ENCODE results near the gene ETHE1. TPM values are rescaled to one million over a fixed set of nuclear protein-coding genes. Genes with fewer than 3 reads are reported as not detected.

ETHE1 gene
- polyA plus RNA-seq, 2 of the 4 experiments (the other 2 are of a cell fraction) = 37.3 to 58.9 TPM

GRCh38 chr19:43505941-43506340 is 21.1 kb downstream of the ETHE1 start:
- Histone ChIP-seq H3K4me1 (peaks cover 5% of the 10 kb centered on the region; the same call in 2 of the 3 replicates), H3K27ac (no peak overlapping the region), H3K4me3 (no peak overlapping the region), H3K4me2 (no peak overlapping the region), H3K9me3 (no peaks in the 10 kb centered on the region)
- ChIA-PET CTCF (interaction anchor here (1.3 to 8.9 kb wide), 6 partner anchors 14 to 59 kb away, joined by 3 to 85 read pairs (median 6); partner anchors contain the start of gene ZNF575), POLR2A (no interaction called here)
- TF ChIP-seq HMGXB4 (CRISPR knock-in tag; IDR thresholded peaks at IDR 0.05; ENCODE audit: borderline replicate concordance) = no peak
- no peak for TF ChIP-seq ZFP36 (IDR thresholded peaks at IDR 0.05; ENCODE audit: borderline replicate concordance, partially characterized antibody)
- TF ChIP-seq KDM1A (IDR thresholded peaks at IDR 0.05; ENCODE audit: low read depth) = 0 out of 2 replicates have a peak, but pooled peaks have one; percentile 21
- 95% methylated on average over 5 of the region's 5 CpGs for WGBS (ENCODE audit: missing lambda C conversion rate)
- DNase-seq (ENCODE audit: low read depth in 1 of 2, low spot score in 1 of 2) (no peak), FAIRE-seq (no peak), ATAC-seq (no peak)

GRCh38 chr19:43505186-43505456 is 21.9 kb downstream of the ETHE1 start:
- Histone ChIP-seq H3K27ac (peak overlapping the region; percentile 67 to 93; a peak in 4 of 6 replicates), H3K4me1 (peaks cover 5% of the 10 kb centered on the region; the same call in 2 of the 3 replicates), H3K4me2 (peak overlapping the region; percentile 84), H3K9me3 (no peaks in the 10 kb centered on the region), H3K4me3 (peak overlapping the region; percentile 68; the same call in 2 of the 3 replicates)
- 94% methylated on average over 3 of the region's 3 CpGs for whole genome bisulfite sequencing (ENCODE audit: missing lambda C conversion rate)
- ChIA-PET CTCF (interaction anchor here (0.6 to 8.9 kb wide), 11 partner anchors 9 to 261 kb away, joined by 3 to 85 read pairs (median 5); partner anchors contain the start of gene ZNF575), POLR2A (interaction anchor here (1.1 to 1.9 kb wide), 3 partner anchors 14 to 66 kb away, joined by 3 to 11 read pairs (median 8); no protein-coding TSS in a partner anchor)
- no peak for ATAC-seq
- TF ChIP-seq ZFP36 (IDR thresholded peaks at IDR 0.05; ENCODE audit: borderline replicate concordance, partially characterized antibody) = no peak
- TF ChIP-seq EHF (CRISPR knock-in tag; IDR thresholded peaks at IDR 0.05) = no peak
- no peak for TF ChIP-seq CBX8 (IDR thresholded peaks at IDR 0.05)
- no peak for TF ChIP-seq NPAS2 (CRISPR knock-in tag; IDR thresholded peaks at IDR 0.05; ENCODE audit: borderline replicate concordance)
- TF ChIP-seq MYC (IDR thresholded peaks at IDR 0.05; ENCODE audit: borderline replicate concordance, low read length) = no peak
- no peak for TF ChIP-seq PHF8 (IDR thresholded peaks at IDR 0.05; ENCODE audit: borderline replicate concordance, low read depth)
- no peak for TF ChIP-seq EP300 (IDR thresholded peaks at IDR 0.05)
- no peak for TF ChIP-seq REST (IDR thresholded peaks at IDR 0.05)
- no peak for TF ChIP-seq HOXA7 (CRISPR knock-in tag; IDR thresholded peaks at IDR 0.05)
- no peak for TF ChIP-seq JUNB (IDR thresholded peaks at IDR 0.05)
- no peak for TF ChIP-seq HMGXB4 (CRISPR knock-in tag; IDR thresholded peaks at IDR 0.05; ENCODE audit: borderline replicate concordance)
- no peak for TF ChIP-seq RCOR1 (IDR thresholded peaks at IDR 0.05; ENCODE audit: low read depth, low read length)
- no peak for TF ChIP-seq EHMT2 (IDR thresholded peaks at IDR 0.05; ENCODE audit: low read depth)
- no peak for TF ChIP-seq RFX5 (IDR thresholded peaks at IDR 0.05)
- TF ChIP-seq, protein P1, sequence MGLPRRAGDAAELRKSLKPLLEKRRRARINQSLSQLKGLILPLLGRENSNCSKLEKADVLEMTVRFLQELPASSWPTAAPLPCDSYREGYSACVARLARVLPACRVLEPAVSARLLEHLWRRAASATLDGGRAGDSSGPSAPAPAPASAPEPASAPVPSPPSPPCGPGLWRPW (IDR thresholded peaks at IDR 0.05) = no peak
- no peak for TF ChIP-seq PBX3 (IDR thresholded peaks at IDR 0.05)
- no peak for TF ChIP-seq E2F6 (IDR thresholded peaks at IDR 0.05; ENCODE audit: borderline replicate concordance, low read depth)
- no peak for FAIRE-seq
- no peak for DNase-seq (ENCODE audit: low read depth in 1 of 2, low spot score in 1 of 2)
